Measurements from ENCODE around the gene DYNC1H1.

The DYNC1H1 gene

GRCh38 chr14:101964297-101965180 is at the start of gene DYNC1H1:
DYNC1H1 (plus strand) TSS chr14:101964573; CDS start chr14:101964692, 119 bp downstream.
- DNase-seq, result peak; percentile 90 to 91

- no peak for DNase-seq
Measured at GRCh38 chr14:101915871-101916815, 48.2 kb upstream of the DYNC1H1 start.

- no peak for DNase-seq
Measured at GRCh38 chr14:101916816-101917412, 47.5 kb upstream of the DYNC1H1 start.

- DNase-seq, result no peak
Measured at GRCh38 chr14:101917413-101918017, 46.9 kb upstream of the DYNC1H1 start.

GRCh38 chr14:101918065-101918989 is 46.0 kb upstream of the DYNC1H1 start:
- no peak for DNase-seq

GRCh38 chr14:101920271-101920670 is 44.1 kb upstream of the DYNC1H1 start:
- no peak for DNase-seq

GRCh38 chr14:101922866-101923265 is 41.5 kb upstream of the DYNC1H1 start:
- no peak for DNase-seq

- no peak for DNase-seq
Measured at GRCh38 chr14:101925152-101925551, 39.2 kb upstream of the DYNC1H1 start.

GRCh38 chr14:101926085-101926484 is 38.3 kb upstream of the DYNC1H1 start:
- DNase-seq, result no peak

GRCh38 chr14:101926620-101927019 is 37.8 kb upstream of the DYNC1H1 start:
- DNase-seq, result no peak

GRCh38 chr14:101927859-101928258 is 36.5 kb upstream of the DYNC1H1 start:
- peak in 1 of 2 donors; percentile 30 for DNase-seq

- no peak for DNase-seq
Measured at GRCh38 chr14:101928415-101928841, 35.9 kb upstream of the DYNC1H1 start.

GRCh38 chr14:101929096-101929495 is 35.3 kb upstream of the DYNC1H1 start:
- no peak for DNase-seq

GRCh38 chr14:101929946-101930345 is 34.4 kb upstream of the DYNC1H1 start:
- no peak for DNase-seq

GRCh38 chr14:101932673-101933072 is 31.7 kb upstream of the DYNC1H1 start:
- no peak for DNase-seq

GRCh38 chr14:101933209-101933608 is 31.2 kb upstream of the DYNC1H1 start:
- no peak for DNase-seq

- no peak for DNase-seq
Measured at GRCh38 chr14:101934601-101935150, 29.7 kb upstream of the DYNC1H1 start.

GRCh38 chr14:101937926-101938767 is 26.2 kb upstream of the DYNC1H1 start:
- DNase-seq, result no peak

GRCh38 chr14:101939646-101940170 is 24.7 kb upstream of the DYNC1H1 start:
- no peak for DNase-seq

GRCh38 chr14:101944451-101944850 is 19.9 kb upstream of the DYNC1H1 start:
- DNase-seq, result no peak

Data from CD4-positive, alpha-beta T cell treated with Interleukin-1 beta for 1 hour (primary cell).